GM23338 (cell line): ENCODE results near the gene ADGRL3. TPM values are rescaled to one million over a fixed set of nuclear protein-coding genes. Genes with fewer than 3 reads are reported as not detected.

ENCODE experiments used
- ATAC-seq: fragments of 200-7000 bp; cut with Tn5 transposase; 3 replicates; pipeline ENCODE4 v1.9.1; 2020
- DNase-seq: peaks from one replicate; pipeline ENCODE4 v3.0.0-alpha.2; 2015; ENCODE audit warnings: low spot score
- H2AFZ ChIP-seq: fragments of 200-600 bp; sonication (generic); 2 replicates; pipeline ENCODE4 v1.8.0; 2016; ENCODE audit warnings: antibody characterized with exemption, mild to moderate bottlenecking, moderate library complexity
- H3F3A ChIP-seq: fragments of 200-600 bp; sonication (generic); replicated peaks from 2 replicates; pipeline ENCODE4 v1.8.0; 2017; ENCODE audit warnings: antibody characterized with exemption, mixed run types, low read depth
- H3K27ac ChIP-seq: fragments of 200-600 bp; sonication (generic); 2 replicates; pipeline ENCODE4 v1.6.1; 2016; ENCODE audit warnings: low read depth
- H3K27me3 ChIP-seq: fragments of 200-600 bp; sonication (generic); 2 replicates; pipeline ENCODE4 v1.8.0; 2016; ENCODE audit warnings: mild to moderate bottlenecking, mixed run types, moderate library complexity; ENCODE audit not compliant: insufficient read depth
- H3K36me3 ChIP-seq: fragments of 200-600 bp; sonication (generic); 2 replicates; pipeline ENCODE4 v1.8.0; 2016; ENCODE audit warnings: mild to moderate bottlenecking; ENCODE audit not compliant: insufficient read depth
- H3K4me1 ChIP-seq: fragments of 200-600 bp; sonication (generic); 2 replicates; pipeline ENCODE4 v1.8.0; 2016; ENCODE audit warnings: mild to moderate bottlenecking, moderate library complexity; ENCODE audit not compliant: insufficient read depth
- H3K4me2 ChIP-seq: fragments of 200-600 bp; sonication (generic); 2 replicates; pipeline ENCODE4 v1.7.1; 2017; ENCODE audit warnings: mixed run types
- H3K4me3 ChIP-seq: fragments of 200-600 bp; sonication (generic); 2 replicates; pipeline ENCODE4 v1.6.1; 2016; ENCODE audit warnings: mixed run types
- H3K79me2 ChIP-seq: fragments of 200-600 bp; sonication (generic); replicated peaks from 2 replicates; pipeline ENCODE4 v1.8.0; 2017; ENCODE audit warnings: mild to moderate bottlenecking; ENCODE audit not compliant: insufficient read depth
- H3K9me2 ChIP-seq: fragments of 200-600 bp; sonication (generic); 2 replicates; pipeline ENCODE4 v1.8.0; 2017; ENCODE audit not compliant: insufficient read depth
- H4K20me1 ChIP-seq: fragments of 200-600 bp; sonication (generic); replicated peaks from 2 replicates; pipeline ENCODE4 v1.8.0; 2017; ENCODE audit warnings: mild to moderate bottlenecking; ENCODE audit not compliant: insufficient read depth
- H3K27ac Mint-ChIP-seq: 2 replicates; pipeline ENCODE4 v1.8.0; 2020; ENCODE audit warnings: inconsistent platforms, mild to moderate bottlenecking, moderate library complexity, mixed read lengths
- H3K27me3 Mint-ChIP-seq: 3 replicates; pipeline ENCODE4 v1.8.0; 2022; ENCODE audit warnings: low read depth, mild to moderate bottlenecking, moderate library complexity, mixed read lengths, inconsistent platforms; ENCODE audit not compliant: insufficient read depth, poor library complexity
- H3K36me3 Mint-ChIP-seq: 3 replicates; pipeline ENCODE4 v1.8.0; 2021; ENCODE audit warnings: low read depth, mild to moderate bottlenecking, inconsistent platforms, moderate library complexity, mixed read lengths
- H3K4me1 Mint-ChIP-seq: 3 replicates; pipeline ENCODE4 v1.8.0; 2020; ENCODE audit warnings: mild to moderate bottlenecking, inconsistent platforms, mixed read lengths
- H3K4me3 Mint-ChIP-seq: 3 replicates; pipeline ENCODE4 v1.8.0; 2021; ENCODE audit warnings: moderate library complexity, mild to moderate bottlenecking, inconsistent platforms, mixed read lengths
- H3K9me3 Mint-ChIP-seq: 3 replicates; pipeline ENCODE4 v1.8.0; 2020; ENCODE audit warnings: moderate library complexity, mild to moderate bottlenecking, inconsistent platforms, mixed read lengths
- CTCF ChIP-seq, 2 experiments: fragments of 200-600 bp in 1 of 2; sonication (generic) in 1 of 2; conservative IDR thresholded peaks; 2 replicates each; pipeline versions ENCODE4 v1.5.1 to v1.6.1; 2016 to 2017; ENCODE audit warnings: antibody characterized with exemption in 2 of 2, low read depth in 2 of 2, mild to moderate bottlenecking in 2 of 2, moderate library complexity in 1 of 2
- EZH2 ChIP-seq: fragments of 200-600 bp; sonication (generic); IDR thresholded peaks from one replicate; pipeline ENCODE4 v1.8.0; 2017; ENCODE audit warnings: antibody characterized with exemption, mild to moderate bottlenecking, low read depth; ENCODE audit not compliant: unreplicated experiment
- EZH2phosphoT487 ChIP-seq: fragments of 200-600 bp; sonication (generic); IDR thresholded peaks from one replicate; pipeline ENCODE4 v1.8.1; 2018; ENCODE audit warnings: antibody characterized with exemption; ENCODE audit not compliant: unreplicated experiment
- NANOG ChIP-seq: IDR thresholded peaks from 2 replicates; pipeline ENCODE4 v1.6.1; 2016; ENCODE audit warnings: antibody characterized with exemption, borderline replicate concordance
- ZNF114 ChIP-seq: fragments of 250-450 bp; sonication (Bioruptor Pico); IDR thresholded peaks from 2 replicates; pipeline ENCODE4 v1.5.0; 2020; ENCODE audit warnings: mild to moderate bottlenecking, moderate library complexity
- ZNF462 ChIP-seq: fragments of 250-450 bp; sonication (Bioruptor Pico); IDR thresholded peaks from 2 replicates; pipeline ENCODE4 v1.5.0; 2020; ENCODE audit warnings: mild to moderate bottlenecking, moderate library complexity
- polyA plus RNA-seq: library from polyadenylated mRNA; unstranded; fragments of >200 nt; fragmentation: Nextera tagmentation; extraction: Ambion mirVana; gene quantifications from 2 replicates; pipeline ENCODE4 v1.2.1, GENCODE V29; 2016
- total RNA-seq: library from RNA; depleted of rRNA; stranded (reverse); fragments of >200 nt; shearing (Covaris generic); gene quantifications from 2 replicates; pipeline ENCODE4 v1.2.3, GENCODE V29; 2014

The ADGRL3 gene
- total and polyA plus RNA-seq, 2 experiments from 2014 or later = 9.7 to 16.5 TPM

- H3F3A ChIP-seq = no peaks in the 10 kb centered on the region; the same call in 1 of the 2 replicates
- TF ChIP-seq ZNF462 (CRISPR knock-in tag) (no peak), EZH2 (no peak), EZH2phosphoT487 (no peak), ZNF114 (CRISPR knock-in tag) (no peak), NANOG (no peak), CTCF (conservative IDR thresholded peaks at IDR 0.05; ENCODE audit: low read depth in 2 of 2) (no peak)
- H3K79me2 ChIP-seq = no peaks in the 10 kb centered on the region
- no peak overlapping the region for H3K4me2 ChIP-seq
- DNase-seq (no peak), ATAC-seq (no peak)
- no peak overlapping the region for H3K4me3 ChIP-seq
- H4K20me1 ChIP-seq = no peaks in the 10 kb centered on the region
- H3K27ac ChIP-seq = no peak overlapping the region
- Mint-ChIP-seq H3K4me1 (peaks cover 23% of the 10 kb centered on the region), H3K9me3 (no peaks in the 10 kb centered on the region), H3K27me3 (peaks cover 8% of the 10 kb centered on the region), H3K4me3 (no peak overlapping the region), H3K36me3 (no peaks in the 10 kb centered on the region), H3K27ac (no peak overlapping the region)
- H3K9me2 ChIP-seq = no peaks in the 10 kb centered on the region
- H3K4me1 ChIP-seq = peaks cover 20% of the 10 kb centered on the region
- no peaks in the 10 kb centered on the region for H3K36me3 ChIP-seq
- H3K27me3 ChIP-seq = peaks cover 10% of the 10 kb centered on the region
- H2AFZ ChIP-seq = no peak overlapping the region
These were observed 5.6 kb upstream of the ADGRL3 start for GRCh38 chr4:61194571-61194970.
